Measurements from ENCODE around the gene TAF9B. TPM values are rescaled to one million over a fixed set of nuclear protein-coding genes. Genes with fewer than 3 reads are reported as not detected.

Gene TAF9B
- total and polyA plus RNA-seq, 9 donors = 14.3 to 26.9 (median 18.3) TPM

DNA sequence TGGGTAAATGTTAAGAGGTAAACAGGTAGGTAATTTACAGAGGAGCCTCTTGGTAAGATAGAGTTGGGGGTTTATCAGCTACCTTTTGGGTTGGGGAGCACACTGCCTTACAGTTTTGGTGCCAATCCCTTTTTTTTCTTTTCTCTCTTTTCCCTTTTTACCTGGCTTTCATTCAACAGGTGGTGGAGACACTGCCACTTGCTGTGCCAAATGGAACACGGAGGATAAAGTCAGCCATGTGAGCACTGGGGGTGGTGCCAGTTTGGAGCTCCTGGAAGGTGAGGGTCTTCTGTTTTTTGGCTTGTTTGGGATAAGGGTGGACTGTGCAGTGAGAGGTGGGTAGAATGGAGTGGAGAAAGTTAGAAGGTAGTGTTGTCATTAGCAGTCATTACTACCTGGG, 14.3 kb downstream of the TAF9B start:
- WGBS, 3 donors = 69 to 74% (median 70%) methylated on average over 1 of the region's 1 CpG
- Histone ChIP-seq H3K36me3 (no peaks in the 10 kb centered on the region), H3K27me3 (no peaks in the 10 kb centered on the region), H3K27ac (no peak overlapping the region), H3K4me1 (ENCODE audit: insufficient read depth) (no peaks in the 10 kb centered on the region), H3K4me3 (no peak overlapping the region), H3K9me3 (no peaks in the 10 kb centered on the region)
- intact Hi-C loops (cut with DNase I) = no loop called here
- no peak for DNase-seq
- TF ChIP-seq CTCF (IDR thresholded peaks at IDR 0.05) (no peak), EP300 (IDR thresholded peaks at IDR 0.05) (no peak), POLR2A (IDR thresholded peaks at IDR 0.05) (no peak)

DNA sequence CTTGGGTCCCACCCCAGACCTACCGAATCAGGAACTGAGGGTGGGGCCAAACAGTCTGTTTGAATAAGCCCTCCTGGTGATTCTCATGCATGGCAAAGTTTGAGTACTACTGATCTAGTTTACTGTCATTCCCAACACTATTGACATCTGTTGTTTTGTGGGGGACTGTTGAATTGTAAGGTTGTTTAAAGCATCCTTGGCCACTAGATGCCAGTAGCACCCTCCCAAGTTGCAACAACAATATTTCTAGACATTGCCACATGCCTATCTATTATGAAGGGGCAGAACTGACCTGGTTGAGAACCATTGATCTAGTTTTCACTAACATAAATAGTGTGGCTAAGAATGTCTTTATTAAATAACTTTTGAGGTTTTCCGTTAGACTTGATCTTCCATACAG, 15.1 kb downstream of the TAF9B start:
- Histone ChIP-seq H3K4me3 (no peak overlapping the region), H3K36me3 (no peaks in the 10 kb centered on the region), H3K27me3 (no peaks in the 10 kb centered on the region), H3K9me3 (no peaks in the 10 kb centered on the region), H3K4me1 (ENCODE audit: insufficient read depth) (no peaks in the 10 kb centered on the region), H3K27ac (no peak overlapping the region)
- intact Hi-C loops (cut with DNase I) = no loop called here
- no peak for TF ChIP-seq EP300 (IDR thresholded peaks at IDR 0.05)
- TF ChIP-seq POLR2A (IDR thresholded peaks at IDR 0.05) = no peak
- TF ChIP-seq CTCF (IDR thresholded peaks at IDR 0.05) = no peak
- 70 to 74% (median 71%) methylated on average over 2 of the region's 2 CpGs for WGBS, 3 donors
- no peak for DNase-seq

- no peak for DNase-seq
- Histone ChIP-seq H3K27me3 (no peaks in the 10 kb centered on the region), H3K36me3 (no peaks in the 10 kb centered on the region), H3K9me3 (no peaks in the 10 kb centered on the region), H3K4me1 (ENCODE audit: insufficient read depth) (no peaks in the 10 kb centered on the region), H3K4me3 (no peak overlapping the region), H3K27ac (no peak overlapping the region)
- intact Hi-C loops (cut with DNase I) = no loop called here
- TF ChIP-seq EP300 (IDR thresholded peaks at IDR 0.05) (no peak), POLR2A (IDR thresholded peaks at IDR 0.05) (no peak), CTCF (IDR thresholded peaks at IDR 0.05) (no peak)
These were observed 16.3 kb downstream of the TAF9B start for GRCh38 chrX:78123190-78123589.

- 68 to 72% (median 71%) methylated on average over 9 of the region's 9 CpGs for WGBS, 3 donors
- no peaks in the 10 kb centered on the region for H3K36me3 ChIP-seq
These were observed 19.8 kb downstream of the TAF9B start for GRCh38 chrX:78119521-78120227.

More at GRCh38 chrX:78119521-78120227, 19.8 kb downstream of the TAF9B start:
- no peak for DNase-seq
- intact Hi-C loops (cut with DNase I) = no loop called here
- no peak for TF ChIP-seq EP300 (IDR thresholded peaks at IDR 0.05)
- TF ChIP-seq CTCF (IDR thresholded peaks at IDR 0.05) = no peak
- no peak for TF ChIP-seq POLR2A (IDR thresholded peaks at IDR 0.05)
- Histone ChIP-seq H3K9me3 (no peaks in the 10 kb centered on the region), H3K27me3 (no peaks in the 10 kb centered on the region), H3K4me1 (ENCODE audit: insufficient read depth) (no peaks in the 10 kb centered on the region), H3K4me3 (no peak overlapping the region), H3K27ac (no peak overlapping the region)
